Omental fat pad (tissue), 4 donors: ENCODE results near the gene MCEMP1. TPM values are rescaled to one million over a fixed set of nuclear protein-coding genes. Genes with fewer than 3 reads are reported as not detected.

Experiments used
- ATAC-seq: fragments of 150-250 bp; one replicate; pipeline ENCODE4 v1.9.1; 2016; ENCODE audit warnings: mild to moderate bottlenecking, moderate library complexity; ENCODE audit not compliant: low FRiP score
- DNase-seq: peaks from one replicate; pipeline ENCODE4 v3.0.0-alpha.2; 2019; ENCODE audit warnings: low spot score
- total RNA-seq, 4 donors: library from RNA; depleted of rRNA; stranded (reverse); fragments of >200 nt; gene quantifications; one replicate each; pipeline ENCODE4 v1.1.0, GENCODE V29; 2016
- TF ChIP-seq, protein P1 (sequence below), 3 donors: fragments of 450-650 bp; IDR thresholded peaks; one replicate each; pipeline ENCODE4 v1.5.1; 2016 to 2017; ENCODE audit warnings: antibody characterized with exemption in 3 of 3, mild to moderate bottlenecking in 3 of 3, moderate library complexity in 2 of 3

MCEMP1 gene
- total RNA-seq, 4 donors from 2014 or later, result 2.2 to 6.5 (median 3.4) TPM

DNA sequence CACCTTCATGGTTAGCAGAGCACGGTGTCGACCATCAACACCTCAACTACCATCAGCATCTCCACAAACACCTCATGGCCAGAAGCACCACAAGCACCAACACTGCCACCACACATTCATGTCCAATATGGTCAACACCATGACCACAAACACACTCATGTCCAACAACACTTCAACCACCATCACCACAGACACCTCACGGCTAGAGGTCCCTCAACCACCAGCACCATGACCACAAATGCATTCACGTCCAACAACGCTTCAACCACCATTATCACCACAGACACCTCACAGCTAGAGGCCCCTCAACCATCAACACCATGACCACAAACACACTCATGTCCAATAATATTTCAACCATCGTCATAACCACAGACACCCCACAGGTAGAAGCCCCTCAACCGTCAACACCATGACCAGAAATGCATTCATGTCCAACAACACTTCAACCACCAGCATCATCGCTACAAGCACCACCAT lies 13.9 kb downstream of the MCEMP1 start:
- DNase-seq, result no peak
- TF ChIP-seq, protein P1, sequence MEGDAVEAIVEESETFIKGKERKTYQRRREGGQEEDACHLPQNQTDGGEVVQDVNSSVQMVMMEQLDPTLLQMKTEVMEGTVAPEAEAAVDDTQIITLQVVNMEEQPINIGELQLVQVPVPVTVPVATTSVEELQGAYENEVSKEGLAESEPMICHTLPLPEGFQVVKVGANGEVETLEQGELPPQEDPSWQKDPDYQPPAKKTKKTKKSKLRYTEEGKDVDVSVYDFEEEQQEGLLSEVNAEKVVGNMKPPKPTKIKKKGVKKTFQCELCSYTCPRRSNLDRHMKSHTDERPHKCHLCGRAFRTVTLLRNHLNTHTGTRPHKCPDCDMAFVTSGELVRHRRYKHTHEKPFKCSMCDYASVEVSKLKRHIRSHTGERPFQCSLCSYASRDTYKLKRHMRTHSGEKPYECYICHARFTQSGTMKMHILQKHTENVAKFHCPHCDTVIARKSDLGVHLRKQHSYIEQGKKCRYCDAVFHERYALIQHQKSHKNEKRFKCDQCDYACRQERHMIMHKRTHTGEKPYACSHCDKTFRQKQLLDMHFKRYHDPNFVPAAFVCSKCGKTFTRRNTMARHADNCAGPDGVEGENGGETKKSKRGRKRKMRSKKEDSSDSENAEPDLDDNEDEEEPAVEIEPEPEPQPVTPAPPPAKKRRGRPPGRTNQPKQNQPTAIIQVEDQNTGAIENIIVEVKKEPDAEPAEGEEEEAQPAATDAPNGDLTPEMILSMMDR (IDR thresholded peaks at IDR 0.05), result no peak
- ATAC-seq, result no peak

DNA sequence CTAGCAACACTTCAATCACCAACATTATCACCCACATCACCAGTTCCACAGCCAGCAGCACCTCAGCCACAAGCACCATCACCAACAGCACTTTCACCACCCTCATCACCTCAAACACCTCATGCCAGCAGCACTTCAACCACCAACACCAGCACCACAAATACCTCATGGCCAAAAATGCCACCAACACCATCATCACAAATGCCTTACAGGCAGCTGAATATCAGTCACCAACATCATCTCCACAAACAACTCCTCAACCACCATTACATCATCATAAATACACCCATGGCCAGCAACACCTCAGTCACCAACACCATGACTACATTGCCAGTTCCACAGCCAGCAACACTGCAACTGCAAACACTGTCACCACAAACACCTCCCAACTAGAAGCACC lies 14.6 kb downstream of the MCEMP1 start:
- TF ChIP-seq, protein P1 (IDR thresholded peaks at IDR 0.05), result no peak
- ATAC-seq (no peak), DNase-seq (no peak)

DNA sequence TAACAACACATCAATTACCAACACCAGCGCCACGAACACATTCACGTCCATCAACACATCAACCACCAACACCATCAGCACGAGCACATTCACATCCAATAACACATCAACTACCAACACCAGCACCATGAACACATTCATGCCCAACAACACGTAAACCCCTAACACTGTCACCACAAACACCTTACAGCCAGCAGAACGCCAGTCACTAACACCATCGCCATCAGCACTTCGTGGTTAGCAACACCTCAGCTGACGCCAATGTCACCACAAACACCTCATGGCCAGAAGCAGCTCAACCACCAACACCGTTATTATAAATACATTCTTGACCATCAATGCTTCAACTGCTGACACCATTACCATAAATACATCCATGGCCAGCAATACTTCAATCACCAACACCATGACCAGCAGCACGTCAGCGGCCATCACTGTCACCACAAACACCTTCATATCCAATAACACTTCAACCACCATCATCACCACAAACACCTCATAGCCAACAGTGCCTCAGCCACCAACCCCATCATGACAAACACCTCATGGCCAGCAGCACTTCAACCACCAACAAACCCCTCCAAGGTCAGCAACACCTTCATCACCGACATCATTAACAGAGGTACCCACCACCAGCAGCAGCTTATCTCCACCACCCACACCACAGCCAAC lies 15.7 kb downstream of the MCEMP1 start:
- TF ChIP-seq, protein P1 (IDR thresholded peaks at IDR 0.05), result no peak
- no peak for DNase-seq
- no peak for ATAC-seq

DNA sequence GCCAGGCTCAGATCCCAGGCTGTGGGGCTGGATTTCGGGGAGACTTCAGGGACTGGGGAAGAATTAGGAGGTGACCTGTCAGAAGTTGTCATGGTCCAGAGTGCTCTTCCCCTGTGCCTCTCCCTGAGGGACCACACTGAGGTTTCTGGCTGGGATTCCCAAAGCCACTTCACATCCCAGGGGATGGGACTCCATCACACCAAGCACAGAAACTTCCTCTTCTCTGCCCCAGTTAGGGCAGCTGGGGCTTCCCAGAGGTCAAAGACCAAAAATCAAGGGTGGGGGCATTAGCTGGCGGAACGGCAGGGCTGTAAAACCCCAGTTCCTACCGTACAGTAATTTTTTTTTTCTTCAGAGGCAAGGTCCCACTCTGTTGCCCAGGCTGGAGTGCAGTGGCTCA lies 17.6 kb downstream of the MCEMP1 start:
- TF ChIP-seq, protein P1 (IDR thresholded peaks at IDR 0.05), result no peak
- ATAC-seq (no peak), DNase-seq (no peak)

DNA sequence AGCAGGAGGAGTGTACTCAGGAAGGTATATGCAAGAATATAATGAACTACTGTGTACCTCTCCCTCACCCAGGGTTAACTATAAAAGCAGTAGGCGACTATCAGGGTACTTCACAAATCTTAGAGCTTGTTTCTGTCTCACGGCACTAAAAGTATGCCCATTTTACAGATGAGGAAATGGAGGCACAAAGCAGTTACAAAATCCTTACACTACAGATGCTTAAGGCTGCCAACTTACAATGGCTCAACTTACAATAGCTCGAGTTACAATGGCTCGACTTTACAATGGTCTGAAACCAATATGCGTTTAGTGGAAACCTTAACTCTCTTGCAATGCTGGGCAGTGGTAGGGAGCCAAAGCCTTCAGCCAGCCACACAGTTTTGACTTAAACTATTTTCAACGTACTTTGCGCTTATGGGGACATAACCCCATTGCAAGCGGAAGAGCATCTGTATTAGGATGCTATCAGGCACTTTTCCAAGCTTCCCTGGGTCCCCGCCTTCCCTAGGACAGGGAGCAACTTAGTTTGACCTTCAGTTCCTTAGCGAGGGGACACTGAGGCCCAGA lies 20.9 kb downstream of the MCEMP1 start:
- TF ChIP-seq, protein P1 (IDR thresholded peaks at IDR 0.05), result no peak
- ATAC-seq, result no peak

DNA sequence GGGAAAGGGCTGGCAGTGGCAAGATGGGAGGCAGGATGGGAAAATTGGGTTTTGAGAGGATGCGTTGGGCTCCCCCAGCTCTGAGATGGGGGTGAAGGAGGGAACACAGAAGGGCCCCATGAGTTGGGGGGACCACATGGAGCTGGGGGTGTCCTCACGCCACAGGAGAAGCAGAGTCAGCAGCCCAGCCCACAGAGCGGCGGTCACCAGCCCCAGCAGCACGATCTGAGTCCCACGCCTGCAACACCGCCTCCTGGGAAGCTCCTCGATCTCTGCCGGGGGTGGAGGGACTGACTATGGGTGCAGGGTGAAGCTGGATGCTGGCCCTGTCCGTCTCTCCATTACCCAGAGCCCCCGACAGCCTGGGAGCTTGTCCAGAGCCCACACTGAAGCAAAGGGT lies 21.7 kb downstream of the MCEMP1 start:
- TF ChIP-seq, protein P1 (IDR thresholded peaks at IDR 0.05), result no peak
- DNase-seq (no peak), ATAC-seq (no peak)

More for the DNA sequence above, 20.9 kb downstream of the MCEMP1 start:
- no peak for DNase-seq

DNA sequence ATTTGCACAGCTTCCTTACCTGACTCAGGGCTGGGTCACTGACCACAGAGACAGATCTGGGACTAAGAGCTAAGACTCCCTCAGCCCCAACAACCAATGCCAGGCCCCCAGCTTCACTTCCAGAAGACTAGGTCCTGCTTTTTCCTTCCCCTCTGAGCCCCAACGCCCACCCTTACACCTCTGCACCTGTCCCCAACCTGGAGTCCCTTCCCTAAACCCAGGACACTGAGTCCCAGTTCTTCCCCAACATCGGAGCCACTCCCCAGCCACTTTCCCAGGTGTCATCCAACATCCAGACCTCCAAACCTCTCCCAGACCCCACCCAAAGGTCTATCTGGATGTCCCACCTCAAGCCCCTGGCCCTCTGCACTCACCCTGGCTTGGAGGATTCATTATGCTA lies 22.1 kb downstream of the MCEMP1 start:
- DNase-seq (no peak), ATAC-seq (no peak)
- TF ChIP-seq, protein P1 (IDR thresholded peaks at IDR 0.05), result no peak
